NB4 (cell line): ENCODE measurements around the gene ERBIN.

ENCODE experiments used
- DNase-seq: peaks from one replicate; pipeline ENCODE4 v3.0.0; 2010; ENCODE audit warnings: low read depth
- H3K4me3 ChIP-seq: one replicate; pipeline ENCODE4 v1.5.1; 2011; ENCODE audit warnings: mild to moderate bottlenecking, low read depth, low read length, moderate library complexity
- CTCF ChIP-seq: IDR thresholded peaks from one replicate; pipeline ENCODE4 v1.5.1; 2012; ENCODE audit warnings: low read depth, low read length
- MAX ChIP-seq: IDR thresholded peaks from 2 replicates; pipeline ENCODE4 v1.6.1; 2011; ENCODE audit warnings: low read depth, low read length
- MYC ChIP-seq: IDR thresholded peaks from 2 replicates; pipeline ENCODE4 v1.6.1; 2011; ENCODE audit warnings: low read depth, low read length
- POLR2A ChIP-seq: IDR thresholded peaks from 2 replicates; pipeline ENCODE4 v1.6.1; 2011; ENCODE audit warnings: mild to moderate bottlenecking; ENCODE audit not compliant: insufficient read length; ENCODE audit errors: extremely low read depth

ERBIN gene

GRCh38 chr5:65924366-65925043, 1.9 kb upstream of the ERBIN start:
- TF ChIP-seq CTCF (no peak), POLR2A (no peak), MAX (no peak), MYC (no peak)
- DNase-seq: no peak
- H3K4me3 ChIP-seq: peak overlapping the region; percentile 71

- H3K4me3 ChIP-seq: peak overlapping the region; percentile 71
- DNase-seq: peak; percentile 96
- TF ChIP-seq MYC (peak; percentile 85), CTCF (no peak), POLR2A (peak; percentile 15), MAX (peak; percentile 72)
Measured at GRCh38 chr5:65925044-65925600, 1.3 kb upstream of the ERBIN start.

GRCh38 chr5:65925601-65926275, 637 bp upstream of the ERBIN start:
- TF ChIP-seq MAX (no peak), CTCF (peak; percentile 14), POLR2A (peak; percentile 52)
- peak; percentile 93 for DNase-seq
- peak overlapping the region; percentile 80 for H3K4me3 ChIP-seq

- DNase-seq: peak; percentile 42
- TF ChIP-seq POLR2A: no peak
- TF ChIP-seq MYC: no peak
- TF ChIP-seq MAX: no peak
- no peak for TF ChIP-seq CTCF
- peak overlapping the region; percentile 80 for H3K4me3 ChIP-seq
Measured at GRCh38 chr5:65926893-65927292, 518 bp downstream of the ERBIN start.

GRCh38 chr5:65927503-65928321, 1.3 kb downstream of the ERBIN start:
- H3K4me3 ChIP-seq: peak overlapping the region; percentile 80
- DNase-seq: peak; percentile 60
- TF ChIP-seq POLR2A: no peak
- peak; percentile 30; the same call in 1 of the 2 replicates for TF ChIP-seq MAX
